Breast epithelium (tissue), 4 donors: Measurements from ENCODE around the gene PTOV1. TPM values are rescaled to one million over a fixed set of nuclear protein-coding genes. Genes with fewer than 3 reads are reported as not detected.

Experiments used
- DNase-seq, 2 donors: peaks; one replicate each; pipeline ENCODE4 v3.0.0-alpha.2; 2019; ENCODE audit warnings: low spot score in 2 of 2
- H3K27ac ChIP-seq, 2 donors: fragments of 200-600 bp; sonication (generic) in 1 of 2; one replicate each; pipeline ENCODE4 v1.5.1; 2016 to 2019; ENCODE audit warnings: mild to moderate bottlenecking in 1 of 2
- H3K27me3 ChIP-seq, 2 donors: fragments of 200-600 bp; sonication (generic) in 1 of 2; one replicate each; pipeline versions ENCODE4 v1.5.1 to v1.6.0; 2017 to 2019; ENCODE audit warnings: control low read depth in 1 of 2, mild to moderate bottlenecking in 1 of 2
- H3K36me3 ChIP-seq: fragments of 200-600 bp; one replicate; pipeline ENCODE4 v1.5.1; 2019
- H3K4me1 ChIP-seq, 2 donors: fragments of 200-600 bp; sonication (generic); one replicate each; pipeline ENCODE4 v1.5.1; 2016 to 2019; ENCODE audit warnings: control low read depth in 1 of 2
- H3K4me3 ChIP-seq, 3 donors: fragments of 200-600 bp; sonication (generic); 1 replicate in 2 of 3; 2 replicates in 1 of 3; pipeline ENCODE4 v1.5.1; 2016 to 2019; ENCODE audit warnings: mild to moderate bottlenecking in 3 of 3, moderate library complexity in 2 of 3
- H3K9me3 ChIP-seq, 2 donors: fragments of 200-600 bp; sonication (generic) in 1 of 2; one replicate each; pipeline ENCODE4 v1.5.1; 2016 to 2019; ENCODE audit warnings: control low read depth in 1 of 2
- CTCF ChIP-seq, 3 donors: fragments of 450-650 bp; IDR thresholded peaks; one replicate each; pipeline ENCODE4 v1.5.1; 2016 to 2017; ENCODE audit warnings: antibody characterized with exemption in 3 of 3, mild to moderate bottlenecking in 3 of 3, moderate library complexity in 3 of 3
- POLR2A ChIP-seq: fragments of 450-650 bp; IDR thresholded peaks from one replicate; pipeline ENCODE4 v1.6.1; 2016; ENCODE audit warnings: antibody characterized with exemption, mild to moderate bottlenecking, moderate library complexity
- POLR2AphosphoS5 ChIP-seq, 3 donors: sonication (generic); formaldehyde crosslinking; IDR thresholded peaks; one replicate each; pipeline ENCODE4 v1.6.1; 2017; ENCODE audit warnings: antibody characterized with exemption in 3 of 3
- intact Hi-C: fragments of 100-400 bp; cut with DNase I; formaldehyde crosslinking; loops from one replicate; pipeline ENCODE4 v1.15.1; 2023; ENCODE audit warnings: low total_unique reads
- total RNA-seq, 3 donors: library from RNA; depleted of rRNA; stranded (reverse); fragments of >200 nt; gene quantifications; one replicate each; pipeline ENCODE4 v1.1.0, GENCODE V29; 2016

PTOV1 gene
- total RNA-seq, 3 donors from 2014 or later, result 45.1 to 95.0 (median 90.3) TPM

- intact Hi-C loops, result no loop called here
- no peaks in the 10 kb centered on the region for H3K27me3 ChIP-seq
- no peak for DNase-seq
- H3K4me1 ChIP-seq, result no peaks in the 10 kb centered on the region
- H3K36me3 ChIP-seq, result no peaks in the 10 kb centered on the region
- TF ChIP-seq POLR2A (no peak), CTCF (IDR thresholded peaks at IDR 0.05) (no peak), POLR2AphosphoS5 (IDR thresholded peaks at IDR 0.05) (no peak)
- H3K4me3 ChIP-seq, result no peak overlapping the region
- H3K27ac ChIP-seq, result no peak overlapping the region
- H3K9me3 ChIP-seq, result no peaks in the 10 kb centered on the region
Measured at GRCh38 chr19:49837009-49837310, 14.0 kb upstream of the PTOV1 start.

- Histone ChIP-seq H3K27me3 (no peaks in the 10 kb centered on the region), H3K4me1 (no peaks in the 10 kb centered on the region), H3K9me3 (no peaks in the 10 kb centered on the region), H3K4me3 (no peak overlapping the region), H3K36me3 (no peaks in the 10 kb centered on the region), H3K27ac (no peak overlapping the region)
- DNase-seq, result no peak
- intact Hi-C loops, result no loop called here
- no peak for TF ChIP-seq POLR2AphosphoS5 (IDR thresholded peaks at IDR 0.05)
- TF ChIP-seq POLR2A, result no peak
- TF ChIP-seq CTCF (IDR thresholded peaks at IDR 0.05), result no peak
Measured at GRCh38 chr19:49837425-49837824, 13.5 kb upstream of the PTOV1 start.

- no peaks in the 10 kb centered on the region for H3K4me1 ChIP-seq
- TF ChIP-seq POLR2A (no peak), CTCF (IDR thresholded peaks at IDR 0.05) (no peak)
- H3K9me3 ChIP-seq, result no peaks in the 10 kb centered on the region
- H3K27ac ChIP-seq, result no peak overlapping the region
- no peaks in the 10 kb centered on the region for H3K36me3 ChIP-seq
- intact Hi-C loops, result no loop called here
- DNase-seq, result no peak
- H3K4me3 ChIP-seq, result no peak overlapping the region
- H3K27me3 ChIP-seq, result no peaks in the 10 kb centered on the region
Measured at GRCh38 chr19:49838885-49839588, 11.9 kb upstream of the PTOV1 start.

- Histone ChIP-seq H3K27ac (no peak overlapping the region), H3K4me3 (no peak overlapping the region), H3K9me3 (no peaks in the 10 kb centered on the region), H3K36me3 (no peaks in the 10 kb centered on the region), H3K27me3 (no peaks in the 10 kb centered on the region), H3K4me1 (no peaks in the 10 kb centered on the region)
- no peak for DNase-seq
- intact Hi-C loops, result no loop called here
- no peak for TF ChIP-seq CTCF (IDR thresholded peaks at IDR 0.05)
- TF ChIP-seq POLR2A, result no peak
- TF ChIP-seq POLR2AphosphoS5 (IDR thresholded peaks at IDR 0.05), result no peak
Measured at GRCh38 chr19:49839713-49840112, 11.2 kb upstream of the PTOV1 start.

GRCh38 chr19:49840321-49840720, 10.6 kb upstream of the PTOV1 start:
- Histone ChIP-seq H3K27ac (no peak overlapping the region), H3K4me1 (no peaks in the 10 kb centered on the region), H3K27me3 (no peaks in the 10 kb centered on the region), H3K9me3 (no peaks in the 10 kb centered on the region), H3K36me3 (no peaks in the 10 kb centered on the region), H3K4me3 (no peak overlapping the region)
- intact Hi-C loops, result no loop called here
- no peak for DNase-seq
- TF ChIP-seq POLR2A (no peak), CTCF (IDR thresholded peaks at IDR 0.05) (no peak), POLR2AphosphoS5 (IDR thresholded peaks at IDR 0.05) (no peak)
